GM19043 (cell line): ENCODE data around the gene RIPK4.
"Not testable (repeated sequence)": the region's sequence is repeated elsewhere in the genome, so short reads cannot be mapped to it uniquely, and the experiment has no call there.

ENCODE experiments used
- ATAC-seq: cut with Tn5 transposase; IDR thresholded peaks from one replicate; pipeline ENCODE4 v1.9.1; 2021; ENCODE audit warnings: low read depth; ENCODE audit not compliant: unreplicated experiment

RIPK4 gene

GRCh38 chr21:41796476-41797080 lies 29.7 kb upstream of the RIPK4 start:
- no peak for ATAC-seq

- no peak for ATAC-seq
These were observed 28.9 kb upstream of the RIPK4 start for GRCh38 chr21:41795726-41796125.

GRCh38 chr21:41794600-41794999 lies 27.7 kb upstream of the RIPK4 start:
- ATAC-seq: no peak

GRCh38 chr21:41792711-41793110 lies 25.9 kb upstream of the RIPK4 start:
- no peak for ATAC-seq

GRCh38 chr21:41786509-41786987 lies 19.7 kb upstream of the RIPK4 start:
- ATAC-seq: no peak

GRCh38 chr21:41785262-41785661 lies 18.4 kb upstream of the RIPK4 start:
- not testable (repeated sequence) for ATAC-seq

- no peak for ATAC-seq
These were observed 17.7 kb upstream of the RIPK4 start for GRCh38 chr21:41784456-41785102.

GRCh38 chr21:41783476-41784180 lies 16.8 kb upstream of the RIPK4 start:
- no peak for ATAC-seq

GRCh38 chr21:41781050-41781410 lies 14.2 kb upstream of the RIPK4 start:
- ATAC-seq: no peak

- no peak for ATAC-seq
These were observed 13.6 kb upstream of the RIPK4 start for GRCh38 chr21:41780337-41781049.

- no peak for ATAC-seq
These were observed 12.8 kb upstream of the RIPK4 start for GRCh38 chr21:41779659-41780058.

- no peak for ATAC-seq
These were observed 12.2 kb upstream of the RIPK4 start for GRCh38 chr21:41778930-41779600.

- no peak for ATAC-seq
These were observed 11.3 kb upstream of the RIPK4 start for GRCh38 chr21:41777951-41778815.

- no peak for ATAC-seq
These were observed 9.9 kb upstream of the RIPK4 start for GRCh38 chr21:41776778-41777177.

- no peak for ATAC-seq
These were observed 8.3 kb upstream of the RIPK4 start for GRCh38 chr21:41775149-41775472.

- ATAC-seq: no peak
These were observed 7.8 kb upstream of the RIPK4 start for GRCh38 chr21:41774467-41775148.

GRCh38 chr21:41772351-41773080 lies 5.7 kb upstream of the RIPK4 start:
- ATAC-seq: no peak

GRCh38 chr21:41771625-41771945 lies 4.7 kb upstream of the RIPK4 start:
- ATAC-seq: no peak
